ENCODE results near the gene KLHDC3.

DNA sequence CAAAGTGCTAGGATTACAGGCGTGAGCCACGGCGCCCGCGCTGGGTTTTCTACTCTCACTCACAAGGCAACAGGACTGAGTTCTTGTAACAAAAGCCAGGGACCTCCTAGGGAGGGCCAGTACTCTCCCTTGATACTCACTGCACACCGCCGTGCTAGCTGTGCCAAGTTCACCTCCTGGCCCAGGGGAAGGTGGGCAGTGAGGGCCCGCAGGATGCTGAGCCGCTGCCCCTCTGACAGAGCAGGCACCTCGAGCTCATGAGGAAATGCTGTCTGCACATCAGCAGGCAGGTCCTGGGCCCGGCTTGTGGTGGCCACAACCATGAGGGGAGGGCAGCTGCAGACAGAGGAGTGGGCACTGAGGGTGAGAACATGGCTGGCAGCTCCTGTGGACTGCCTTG lies 46.8 kb upstream of the KLHDC3 start:
- TF ChIP-seq, protein P1, sequence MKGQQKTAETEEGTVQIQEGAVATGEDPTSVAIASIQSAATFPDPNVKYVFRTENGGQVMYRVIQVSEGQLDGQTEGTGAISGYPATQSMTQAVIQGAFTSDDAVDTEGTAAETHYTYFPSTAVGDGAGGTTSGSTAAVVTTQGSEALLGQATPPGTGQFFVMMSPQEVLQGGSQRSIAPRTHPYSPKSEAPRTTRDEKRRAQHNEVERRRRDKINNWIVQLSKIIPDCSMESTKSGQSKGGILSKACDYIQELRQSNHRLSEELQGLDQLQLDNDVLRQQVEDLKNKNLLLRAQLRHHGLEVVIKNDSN (CRISPR knock-in tag; IDR thresholded peaks at IDR 0.05), result no peak
- no peak for TF ChIP-seq EP300 (IDR thresholded peaks at IDR 0.05; ENCODE audit: low read length)
